SU-DHL-6 (cell line): Measurements from ENCODE around the gene GNB1L.

ENCODE experiments used
- CTCF ChIP-seq: fragments of 200-600 bp; sonication (generic); IDR thresholded peaks from one replicate; pipeline ENCODE4 v1.5.1; 2017; ENCODE audit warnings: antibody characterized with exemption, mild to moderate bottlenecking, low read length, moderate library complexity; ENCODE audit not compliant: insufficient read depth, poor library complexity, severe bottlenecking
- EZH2phosphoT487 ChIP-seq: fragments of 200-600 bp; sonication (generic), shearing (Covaris generic); conservative IDR thresholded peaks from 2 replicates; pipeline ENCODE4 v1.6.1; 2018; ENCODE audit warnings: mild to moderate bottlenecking, antibody characterized with exemption, low read length, moderate library complexity, mixed read lengths

DNA sequence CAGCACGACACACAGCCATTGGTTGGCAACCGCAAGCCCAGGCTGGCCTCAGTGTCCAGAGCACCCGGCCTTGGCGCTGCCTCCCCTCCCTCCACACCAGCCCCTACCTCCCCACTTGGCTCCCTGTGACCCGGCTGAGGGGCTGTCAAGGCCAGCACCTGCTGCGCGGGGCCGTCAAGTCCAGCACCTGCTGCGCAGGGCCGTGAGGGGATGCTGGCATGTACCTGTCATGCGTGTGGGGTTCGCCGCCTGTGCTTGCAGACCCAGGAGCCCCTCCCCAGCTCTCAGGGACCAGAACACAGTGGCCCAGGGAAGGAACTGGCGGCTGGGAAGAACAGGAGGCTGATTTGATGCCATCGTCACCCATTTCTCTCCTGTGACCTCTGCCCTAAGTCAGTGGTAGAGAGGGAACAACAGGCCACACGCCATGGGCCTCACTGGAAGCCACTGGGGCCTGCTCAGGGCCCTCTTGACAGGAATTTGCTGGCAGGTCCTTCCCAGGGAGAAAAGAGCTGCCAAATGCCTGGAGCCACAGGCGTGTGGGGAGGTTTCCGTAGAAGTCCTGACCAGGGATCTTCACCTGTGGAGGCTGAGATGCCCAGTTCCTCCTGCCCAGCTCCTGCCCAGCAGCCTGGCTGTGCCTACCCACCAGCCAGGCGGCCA lies 56.5 kb downstream of the GNB1L start:
- TF ChIP-seq CTCF (no peak), EZH2phosphoT487 (no peak)
